Parathyroid adenoma (tissue), 2 donors: Measurements from ENCODE around the gene GALNT10.
"Not testable (repeated sequence)": the region's sequence is repeated elsewhere in the genome, so short reads cannot be mapped to it uniquely, and the experiment has no call there.

Experiments used
- H2AFZ ChIP-seq: fragments of 300-600 bp; sonication (generic); one replicate; pipeline ENCODE4 v1.7.0; 2017; ENCODE audit warnings: antibody characterized with exemption, mild to moderate bottlenecking
- H3K27ac ChIP-seq: fragments of 300-600 bp; sonication (generic); one replicate; pipeline ENCODE4 v1.7.0; 2017
- H3K27me3 ChIP-seq: fragments of 300-600 bp; sonication (generic); one replicate; pipeline ENCODE4 v1.7.0; 2017; ENCODE audit warnings: low read length; ENCODE audit not compliant: control insufficient read depth, insufficient read depth
- H3K36me3 ChIP-seq: fragments of 300-600 bp; sonication (generic); one replicate; pipeline ENCODE4 v1.7.0; 2017; ENCODE audit warnings: low read length; ENCODE audit not compliant: control insufficient read depth, insufficient read depth
- H3K4me1 ChIP-seq: fragments of 300-600 bp; sonication (generic); one replicate; pipeline ENCODE4 v1.7.0; 2017; ENCODE audit warnings: control low read depth
- H3K4me2 ChIP-seq: fragments of 300-600 bp; sonication (generic); one replicate; pipeline ENCODE4 v1.7.0; 2017; ENCODE audit warnings: low read length
- H3K4me3 ChIP-seq: fragments of 300-600 bp; sonication (generic); one replicate; pipeline ENCODE4 v1.7.0; 2017; ENCODE audit warnings: low read depth, low read length
- H3K79me2 ChIP-seq: fragments of 300-600 bp; sonication (generic); one replicate; pipeline ENCODE4 v1.7.0; 2017; ENCODE audit warnings: control low read depth
- H3K9ac ChIP-seq: fragments of 300-600 bp; sonication (generic); one replicate; pipeline ENCODE4 v1.7.0; 2017; ENCODE audit warnings: mild to moderate bottlenecking
- H3K9me3 ChIP-seq: fragments of 300-600 bp; sonication (generic); one replicate; pipeline ENCODE4 v1.7.0; 2017; ENCODE audit warnings: low read length; ENCODE audit not compliant: control insufficient read depth
- TF ChIP-seq, protein P1 (sequence below): fragments of 300-600 bp; sonication (generic); IDR thresholded peaks from one replicate; pipeline ENCODE4 v1.7.0; 2017; ENCODE audit warnings: antibody characterized with exemption, mild to moderate bottlenecking
- donor health status: primary hyperparathyroidism.

The GALNT10 gene

DNA sequence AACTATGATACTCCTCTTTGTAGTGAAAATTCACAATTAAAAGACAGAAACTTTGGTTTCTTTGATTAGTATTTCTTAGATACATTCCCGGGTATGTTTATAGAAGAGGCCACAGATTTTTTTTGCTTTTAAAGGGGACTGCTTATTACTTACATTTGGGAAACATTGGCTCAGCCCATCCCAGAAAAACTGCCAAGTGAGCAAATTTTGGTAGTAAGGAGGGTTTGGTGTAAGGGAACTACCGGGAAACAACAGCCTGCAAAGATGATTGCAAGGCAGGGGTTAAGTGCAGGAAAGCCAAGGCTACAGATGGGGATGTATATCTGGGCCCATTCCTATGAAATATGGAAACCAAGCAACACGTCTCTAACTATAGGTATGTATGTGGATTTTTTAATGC, 166.4 kb downstream of the GALNT10 start:
- Histone ChIP-seq H3K79me2 (no peaks in the 10 kb centered on the region), H2AFZ (no peak overlapping the region), H3K27ac (no peak overlapping the region), H3K27me3 (no peaks in the 10 kb centered on the region), H3K36me3 (no peaks in the 10 kb centered on the region), H3K4me2 (no peak overlapping the region), H3K9me3 (no peaks in the 10 kb centered on the region), H3K4me1 (peaks cover 17% of the 10 kb centered on the region), H3K4me3 (no peak overlapping the region), H3K9ac (no peak overlapping the region)
- TF ChIP-seq, protein P1, sequence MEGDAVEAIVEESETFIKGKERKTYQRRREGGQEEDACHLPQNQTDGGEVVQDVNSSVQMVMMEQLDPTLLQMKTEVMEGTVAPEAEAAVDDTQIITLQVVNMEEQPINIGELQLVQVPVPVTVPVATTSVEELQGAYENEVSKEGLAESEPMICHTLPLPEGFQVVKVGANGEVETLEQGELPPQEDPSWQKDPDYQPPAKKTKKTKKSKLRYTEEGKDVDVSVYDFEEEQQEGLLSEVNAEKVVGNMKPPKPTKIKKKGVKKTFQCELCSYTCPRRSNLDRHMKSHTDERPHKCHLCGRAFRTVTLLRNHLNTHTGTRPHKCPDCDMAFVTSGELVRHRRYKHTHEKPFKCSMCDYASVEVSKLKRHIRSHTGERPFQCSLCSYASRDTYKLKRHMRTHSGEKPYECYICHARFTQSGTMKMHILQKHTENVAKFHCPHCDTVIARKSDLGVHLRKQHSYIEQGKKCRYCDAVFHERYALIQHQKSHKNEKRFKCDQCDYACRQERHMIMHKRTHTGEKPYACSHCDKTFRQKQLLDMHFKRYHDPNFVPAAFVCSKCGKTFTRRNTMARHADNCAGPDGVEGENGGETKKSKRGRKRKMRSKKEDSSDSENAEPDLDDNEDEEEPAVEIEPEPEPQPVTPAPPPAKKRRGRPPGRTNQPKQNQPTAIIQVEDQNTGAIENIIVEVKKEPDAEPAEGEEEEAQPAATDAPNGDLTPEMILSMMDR, result no peak

DNA sequence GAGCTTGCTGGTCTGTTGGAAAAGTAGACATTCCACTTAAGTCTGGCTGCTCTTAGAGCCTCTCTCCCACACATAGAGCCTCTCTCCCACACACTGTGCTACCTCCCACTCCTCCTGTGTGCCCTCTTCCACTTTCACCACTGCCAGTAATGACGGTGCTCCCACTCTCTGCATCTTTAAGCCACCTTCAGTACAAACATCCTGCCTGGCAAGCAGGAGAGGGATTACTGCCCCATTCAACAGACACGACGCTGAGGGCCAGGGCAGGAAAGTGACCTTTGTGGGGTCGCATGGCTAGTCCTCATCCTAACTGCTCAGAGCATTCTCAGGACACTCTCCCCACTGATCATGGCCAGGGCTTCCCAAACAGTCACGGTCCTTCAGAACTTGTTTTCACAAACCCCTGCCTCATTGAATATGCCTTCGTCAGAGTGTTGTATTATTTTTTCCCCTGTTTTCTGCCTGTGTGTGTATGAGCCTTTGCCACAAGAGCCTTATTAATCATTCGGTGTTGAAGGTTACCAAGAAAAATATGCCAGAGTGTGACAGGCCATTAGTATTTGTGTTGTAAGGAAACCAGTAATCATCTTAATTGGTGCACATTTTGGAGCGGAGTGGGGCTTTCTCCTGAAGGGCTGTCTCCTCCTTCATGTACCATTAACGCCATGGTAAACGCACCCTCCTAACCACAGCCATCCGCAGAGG, 168.1 kb downstream of the GALNT10 start:
- Histone ChIP-seq H3K36me3 (no peaks in the 10 kb centered on the region), H3K4me2 (no peak overlapping the region), H3K9me3 (no peaks in the 10 kb centered on the region), H3K4me3 (no peak overlapping the region), H3K9ac (no peak overlapping the region), H3K27ac (no peak overlapping the region), H3K27me3 (no peaks in the 10 kb centered on the region), H3K4me1 (peaks cover 9% of the 10 kb centered on the region), H2AFZ (no peak overlapping the region), H3K79me2 (no peaks in the 10 kb centered on the region)
- TF ChIP-seq, protein P1, result no peak

DNA sequence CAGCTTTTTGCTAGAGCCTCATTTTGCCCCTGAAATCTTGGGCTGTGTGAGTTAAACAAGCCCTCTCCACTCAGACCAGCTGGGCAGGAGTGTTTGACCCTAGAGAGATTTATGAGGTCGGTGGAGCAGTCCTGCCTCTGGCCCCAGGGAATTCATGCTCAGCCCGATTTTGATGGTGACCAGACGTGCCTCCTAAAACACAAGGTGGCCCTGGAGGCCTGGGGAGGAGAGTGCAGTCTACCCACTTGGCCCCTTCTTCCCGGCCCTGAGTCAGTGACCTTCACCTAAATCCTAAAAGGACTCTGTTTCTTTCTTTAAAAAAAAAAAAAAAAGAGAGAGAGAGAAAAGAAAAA, 168.7 kb downstream of the GALNT10 start:
- Histone ChIP-seq H3K79me2 (no peaks in the 10 kb centered on the region), H3K36me3 (no peaks in the 10 kb centered on the region), H3K4me1 (peaks cover 7% of the 10 kb centered on the region), H3K4me2 (no peak overlapping the region), H3K9me3 (no peaks in the 10 kb centered on the region), H3K27me3 (no peaks in the 10 kb centered on the region), H2AFZ (no peak overlapping the region), H3K4me3 (no peak overlapping the region), H3K9ac (no peak overlapping the region), H3K27ac (no peak overlapping the region)
- TF ChIP-seq, protein P1, result no peak

DNA sequence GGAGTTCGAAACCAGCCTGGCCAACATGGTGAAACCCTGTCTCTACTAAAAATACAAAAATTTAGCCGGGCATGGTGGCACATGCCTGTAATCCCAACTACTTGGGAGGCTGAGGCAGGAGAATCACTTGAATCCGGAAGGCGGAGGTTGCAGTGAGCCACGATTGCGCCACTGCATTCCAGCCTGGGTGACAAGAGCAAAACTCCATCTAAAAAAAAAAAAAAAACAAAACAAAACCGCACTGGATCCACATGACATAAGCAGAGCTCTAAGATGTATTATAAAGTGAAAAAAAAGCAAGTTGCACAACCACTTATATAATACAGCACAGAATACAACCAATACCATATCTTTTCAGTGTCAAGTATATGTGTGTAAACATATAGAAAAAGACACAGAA, 169.7 kb downstream of the GALNT10 start:
- H3K9me3 ChIP-seq, result not testable (repeated sequence)

DNA sequence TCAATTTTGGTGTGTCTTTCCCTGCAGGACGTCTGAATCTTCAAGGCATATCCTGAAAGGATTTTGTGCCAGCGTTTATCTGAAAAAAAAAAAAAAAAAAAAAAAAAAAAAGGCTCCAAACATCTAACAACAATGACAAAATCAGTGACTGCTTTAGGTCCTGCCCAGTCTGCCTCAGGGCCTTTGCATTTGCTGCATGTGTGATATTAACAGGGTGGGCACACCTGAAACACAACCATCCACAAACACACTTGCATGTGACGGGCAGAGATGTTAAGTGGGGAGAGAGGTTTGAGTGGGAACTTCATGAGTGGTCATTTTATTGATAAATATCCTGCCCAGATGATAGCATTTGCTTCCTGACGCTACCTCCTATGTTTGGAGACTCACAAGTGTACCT, 172.9 kb downstream of the GALNT10 start:
- H3K27ac ChIP-seq, result no peak overlapping the region
- H3K27me3 ChIP-seq, result no peaks in the 10 kb centered on the region
- no peaks in the 10 kb centered on the region for H3K36me3 ChIP-seq
- no peak overlapping the region for H3K4me3 ChIP-seq
- no peaks in the 10 kb centered on the region for H3K79me2 ChIP-seq
- H3K9ac ChIP-seq, result no peak overlapping the region
- H3K4me1 ChIP-seq, result peaks cover 6% of the 10 kb centered on the region
- TF ChIP-seq, protein P1, result no peak
- no peak overlapping the region for H2AFZ ChIP-seq
- H3K4me2 ChIP-seq, result no peak overlapping the region
- no peaks in the 10 kb centered on the region for H3K9me3 ChIP-seq

More for the DNA sequence above, 169.7 kb downstream of the GALNT10 start:
- H2AFZ ChIP-seq, H3K79me2 ChIP-seq, H3K4me2 ChIP-seq, H3K9ac ChIP-seq, H3K27me3 ChIP-seq, H3K36me3 ChIP-seq, H3K4me3 ChIP-seq, H3K27ac ChIP-seq, H3K4me1 ChIP-seq: not testable (repeated sequence)
